DLD1 (cell line): Measurements from ENCODE around the gene CPSF4L.

Source experiments
- in situ Hi-C: cut with HindIII; loops from 2 replicates; pipeline ENCODE4 v1.10.0; 2017; ENCODE audit warnings: low sequenced_read_pairs

Gene CPSF4L

GRCh38 chr17:73205459-73205961 is 56.2 kb downstream of the CPSF4L start:
- in situ Hi-C loops, result no loop called here

- in situ Hi-C loops, result no loop called here
Measured at GRCh38 chr17:73203788-73204479, 57.7 kb downstream of the CPSF4L start.

- in situ Hi-C loops, result no loop called here
Measured at GRCh38 chr17:73203135-73203787, 58.4 kb downstream of the CPSF4L start.

- in situ Hi-C loops, result no loop called here
Measured at GRCh38 chr17:73201215-73202069, 60.2 kb downstream of the CPSF4L start.

GRCh38 chr17:73200476-73200875 is 61.2 kb downstream of the CPSF4L start:
- in situ Hi-C loops, result no loop called here

- in situ Hi-C loops, result no loop called here
Measured at GRCh38 chr17:73199751-73200317, 61.8 kb downstream of the CPSF4L start.

- in situ Hi-C loops, result no loop called here
Measured at GRCh38 chr17:73198930-73199260, 62.8 kb downstream of the CPSF4L start.
